HepG2 (cell line): ENCODE measurements around the gene PBX2. TPM values are rescaled to one million over a fixed set of nuclear protein-coding genes. Genes with fewer than 3 reads are reported as not detected.

Experiments
- DMAP1 ChIP-seq: IDR thresholded peaks from 2 replicates; pipeline ENCODE4 v1.6.1; 2016
- HNRNPK ChIP-seq: fragments of 200-400 bp; formaldehyde crosslinking; IDR thresholded peaks from 2 replicates; pipeline ENCODE4 v1.6.1; 2018; ENCODE audit warnings: low read length, low read depth, moderate library complexity, mild to moderate bottlenecking; ENCODE audit not compliant: poor library complexity, severe bottlenecking
- HOXA5 ChIP-seq: sonication (generic); formaldehyde crosslinking; IDR thresholded peaks from 2 replicates; pipeline ENCODE4 v1.4.0; 2020; ENCODE audit warnings: missing genetic modification reagents
- MTF1 ChIP-seq: sonication (generic); formaldehyde crosslinking; IDR thresholded peaks from 2 replicates; pipeline ENCODE4 v1.5.0; 2020; ENCODE audit warnings: missing genetic modification reagents
- RXRA ChIP-seq: sonication (generic); formaldehyde crosslinking; IDR thresholded peaks from 2 replicates; pipeline ENCODE4 v1.5.1; 2020; ENCODE audit warnings: missing genetic modification reagents
- SETDB1 ChIP-seq: sonication (generic); formaldehyde crosslinking; IDR thresholded peaks from 2 replicates; pipeline ENCODE4 v1.5.1; 2020; ENCODE audit warnings: missing genetic modification reagents, mild to moderate bottlenecking, borderline replicate concordance
- TBP ChIP-seq: sonication (generic); formaldehyde crosslinking; IDR thresholded peaks from 2 replicates; pipeline ENCODE4 v1.5.0; 2020; ENCODE audit warnings: missing genetic modification reagents
- WIZ ChIP-seq: sonication (generic); formaldehyde crosslinking; IDR thresholded peaks from 2 replicates; pipeline ENCODE4 v1.5.1; 2020; ENCODE audit warnings: mild to moderate bottlenecking, missing genetic modification reagents
- ZFP1 ChIP-seq: IDR thresholded peaks from 2 replicates; pipeline ENCODE4 v1.6.1; 2016
- ZIK1 ChIP-seq: sonication (generic); formaldehyde crosslinking; IDR thresholded peaks from 2 replicates; pipeline ENCODE4 v1.5.0; 2020; ENCODE audit warnings: mild to moderate bottlenecking, low read depth, missing genetic modification reagents, borderline replicate concordance
- ZNF703 ChIP-seq: sonication (generic); formaldehyde crosslinking; IDR thresholded peaks from 2 replicates; pipeline ENCODE4 v1.5.1; 2020; ENCODE audit warnings: missing genetic modification reagents, mild to moderate bottlenecking, moderate library complexity, borderline replicate concordance
- ZSCAN25 ChIP-seq: sonication (generic); formaldehyde crosslinking; IDR thresholded peaks from 2 replicates; pipeline ENCODE4 v1.8.0; 2022; ENCODE audit warnings: mild to moderate bottlenecking, missing genetic modification reagents
- polyA plus RNA-seq, 8 experiments: library from polyadenylated mRNA; depleted of rRNA in 3 of 8; stranded (reverse) in 7 of 8; unstranded in 1 of 8; fragments of >200 nt; fragmentation: Illumina TruSeq in 4 of 8; extraction: Trizol in 4 of 8; gene quantifications; 2 replicates each; pipeline versions ENCODE4 v1.2.1 to v1.2.3, GENCODE V29; 2011 to 2016; ENCODE audit warnings: low read depth in 4 of 8, missing spikeins in 1 of 8, mixed read lengths in 1 of 8; ENCODE audit not compliant: insufficient read depth in 1 of 8
- total RNA-seq, 5 experiments: library from RNA; depleted of rRNA; stranded (reverse); fragments of >200 nt; fragmentation: Illumina TruSeq; extraction: Trizol; gene quantifications; 2 replicates each; pipeline ENCODE4 v1.2.3, GENCODE V29; 2016; ENCODE audit warnings: low read depth in 1 of 5
- TF ChIP-seq, protein P1 (sequence below): sonication (generic); formaldehyde crosslinking; IDR thresholded peaks from 2 replicates; pipeline ENCODE4 v1.5.1; 2020; ENCODE audit warnings: mild to moderate bottlenecking, moderate library complexity, missing genetic modification reagents
- TF ChIP-seq, protein P2 (sequence below): sonication (generic); formaldehyde crosslinking; IDR thresholded peaks from 2 replicates; pipeline ENCODE4 v1.4.0; 2020; ENCODE audit warnings: missing genetic modification reagents
- TF ChIP-seq, protein P3 (sequence below): sonication (generic); formaldehyde crosslinking; IDR thresholded peaks from 2 replicates; pipeline ENCODE4 v1.8.0; 2022; ENCODE audit warnings: mild to moderate bottlenecking, missing genetic modification reagents; ENCODE audit not compliant: insufficient replicate concordance
- TF ChIP-seq, protein P4 (sequence below): sonication (generic); formaldehyde crosslinking; IDR thresholded peaks from 2 replicates; pipeline ENCODE4 v1.4.0; 2020; ENCODE audit warnings: mild to moderate bottlenecking, missing genetic modification reagents
- TF ChIP-seq, protein P5 (sequence below): sonication (generic); formaldehyde crosslinking; IDR thresholded peaks from 2 replicates; pipeline ENCODE4 v1.8.0; 2022; ENCODE audit warnings: missing genetic modification reagents, mild to moderate bottlenecking, moderate library complexity, borderline replicate concordance

Gene PBX2
- total and polyA plus RNA-seq, 2 of the 13 experiments (the other 11 are each of a cell fraction or from before 2014, with no cell fraction given): 42.3 to 77.8 TPM

DNA sequence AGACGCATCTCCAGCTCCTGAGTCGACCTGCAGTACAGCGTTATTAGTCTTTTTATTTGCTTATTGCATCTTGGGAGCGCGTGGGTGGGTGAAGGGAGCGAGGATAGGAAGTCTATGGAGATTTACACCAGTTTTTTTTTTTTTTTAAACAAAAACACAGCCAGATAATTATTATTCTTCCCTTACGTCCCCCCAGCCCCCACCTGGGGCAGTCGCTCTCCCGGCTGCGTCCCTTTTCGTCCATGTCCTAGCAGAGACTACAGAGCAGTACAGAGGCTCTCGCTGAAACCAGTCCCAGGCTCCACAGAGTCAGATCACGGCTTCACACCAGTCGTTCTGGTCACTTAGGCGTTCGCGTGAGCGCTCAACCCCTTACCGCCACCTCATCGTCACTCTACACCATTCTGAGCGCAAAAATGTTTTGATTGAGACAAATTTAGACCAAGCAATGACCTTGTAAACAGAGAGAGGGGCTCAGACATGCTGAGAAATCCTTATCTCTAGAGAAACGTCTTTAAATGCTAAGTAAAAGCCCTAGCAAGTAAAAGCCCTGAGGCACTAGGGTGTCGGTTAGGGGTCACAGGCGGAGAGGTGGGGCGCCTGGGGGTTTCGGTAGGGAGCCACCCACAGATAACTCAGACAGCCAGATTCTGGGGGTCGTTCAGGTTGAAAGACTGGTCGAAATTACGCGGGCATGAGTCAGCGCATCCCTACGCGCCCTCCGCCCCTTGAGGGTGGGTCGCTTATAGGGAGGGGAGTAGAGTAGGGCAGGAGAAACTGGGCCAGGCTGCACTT is 37.0 kb downstream of the PBX2 start (continued):
- TF ChIP-seq, protein P1, sequence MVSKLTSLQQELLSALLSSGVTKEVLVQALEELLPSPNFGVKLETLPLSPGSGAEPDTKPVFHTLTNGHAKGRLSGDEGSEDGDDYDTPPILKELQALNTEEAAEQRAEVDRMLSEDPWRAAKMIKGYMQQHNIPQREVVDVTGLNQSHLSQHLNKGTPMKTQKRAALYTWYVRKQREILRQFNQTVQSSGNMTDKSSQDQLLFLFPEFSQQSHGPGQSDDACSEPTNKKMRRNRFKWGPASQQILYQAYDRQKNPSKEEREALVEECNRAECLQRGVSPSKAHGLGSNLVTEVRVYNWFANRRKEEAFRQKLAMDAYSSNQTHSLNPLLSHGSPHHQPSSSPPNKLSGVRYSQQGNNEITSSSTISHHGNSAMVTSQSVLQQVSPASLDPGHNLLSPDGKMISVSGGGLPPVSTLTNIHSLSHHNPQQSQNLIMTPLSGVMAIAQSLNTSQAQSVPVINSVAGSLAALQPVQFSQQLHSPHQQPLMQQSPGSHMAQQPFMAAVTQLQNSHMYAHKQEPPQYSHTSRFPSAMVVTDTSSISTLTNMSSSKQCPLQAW: peak; percentile 33
- 0 out of 2 replicates have a peak, but pooled peaks have one; percentile 19 for TF ChIP-seq ZIK1 (CRISPR knock-in tag)
- TF ChIP-seq, protein P2, sequence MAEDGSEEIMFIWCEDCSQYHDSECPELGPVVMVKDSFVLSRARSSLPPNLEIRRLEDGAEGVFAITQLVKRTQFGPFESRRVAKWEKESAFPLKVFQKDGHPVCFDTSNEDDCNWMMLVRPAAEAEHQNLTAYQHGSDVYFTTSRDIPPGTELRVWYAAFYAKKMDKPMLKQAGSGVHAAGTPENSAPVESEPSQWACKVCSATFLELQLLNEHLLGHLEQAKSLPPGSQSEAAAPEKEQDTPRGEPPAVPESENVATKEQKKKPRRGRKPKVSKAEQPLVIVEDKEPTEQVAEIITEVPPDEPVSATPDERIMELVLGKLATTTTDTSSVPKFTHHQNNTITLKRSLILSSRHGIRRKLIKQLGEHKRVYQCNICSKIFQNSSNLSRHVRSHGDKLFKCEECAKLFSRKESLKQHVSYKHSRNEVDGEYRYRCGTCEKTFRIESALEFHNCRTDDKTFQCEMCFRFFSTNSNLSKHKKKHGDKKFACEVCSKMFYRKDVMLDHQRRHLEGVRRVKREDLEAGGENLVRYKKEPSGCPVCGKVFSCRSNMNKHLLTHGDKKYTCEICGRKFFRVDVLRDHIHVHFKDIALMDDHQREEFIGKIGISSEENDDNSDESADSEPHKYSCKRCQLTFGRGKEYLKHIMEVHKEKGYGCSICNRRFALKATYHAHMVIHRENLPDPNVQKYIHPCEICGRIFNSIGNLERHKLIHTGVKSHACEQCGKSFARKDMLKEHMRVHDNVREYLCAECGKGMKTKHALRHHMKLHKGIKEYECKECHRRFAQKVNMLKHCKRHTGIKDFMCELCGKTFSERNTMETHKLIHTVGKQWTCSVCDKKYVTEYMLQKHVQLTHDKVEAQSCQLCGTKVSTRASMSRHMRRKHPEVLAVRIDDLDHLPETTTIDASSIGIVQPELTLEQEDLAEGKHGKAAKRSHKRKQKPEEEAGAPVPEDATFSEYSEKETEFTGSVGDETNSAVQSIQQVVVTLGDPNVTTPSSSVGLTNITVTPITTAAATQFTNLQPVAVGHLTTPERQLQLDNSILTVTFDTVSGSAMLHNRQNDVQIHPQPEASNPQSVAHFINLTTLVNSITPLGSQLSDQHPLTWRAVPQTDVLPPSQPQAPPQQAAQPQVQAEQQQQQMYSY: no peak
- TF ChIP-seq, protein P3, sequence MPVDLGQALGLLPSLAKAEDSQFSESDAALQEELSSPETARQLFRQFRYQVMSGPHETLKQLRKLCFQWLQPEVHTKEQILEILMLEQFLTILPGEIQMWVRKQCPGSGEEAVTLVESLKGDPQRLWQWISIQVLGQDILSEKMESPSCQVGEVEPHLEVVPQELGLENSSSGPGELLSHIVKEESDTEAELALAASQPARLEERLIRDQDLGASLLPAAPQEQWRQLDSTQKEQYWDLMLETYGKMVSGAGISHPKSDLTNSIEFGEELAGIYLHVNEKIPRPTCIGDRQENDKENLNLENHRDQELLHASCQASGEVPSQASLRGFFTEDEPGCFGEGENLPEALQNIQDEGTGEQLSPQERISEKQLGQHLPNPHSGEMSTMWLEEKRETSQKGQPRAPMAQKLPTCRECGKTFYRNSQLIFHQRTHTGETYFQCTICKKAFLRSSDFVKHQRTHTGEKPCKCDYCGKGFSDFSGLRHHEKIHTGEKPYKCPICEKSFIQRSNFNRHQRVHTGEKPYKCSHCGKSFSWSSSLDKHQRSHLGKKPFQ: no peak
- no peak for TF ChIP-seq ZSCAN25 (CRISPR knock-in tag)
- TF ChIP-seq RXRA (CRISPR knock-in tag): no peak
- no peak for TF ChIP-seq DMAP1 (CRISPR knock-in tag)
- TF ChIP-seq ZFP1 (CRISPR knock-in tag): no peak
- TF ChIP-seq, protein P4, sequence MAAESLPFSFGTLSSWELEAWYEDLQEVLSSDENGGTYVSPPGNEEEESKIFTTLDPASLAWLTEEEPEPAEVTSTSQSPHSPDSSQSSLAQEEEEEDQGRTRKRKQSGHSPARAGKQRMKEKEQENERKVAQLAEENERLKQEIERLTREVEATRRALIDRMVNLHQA: no peak
- TF ChIP-seq HOXA5: no peak
- no peak for TF ChIP-seq SETDB1 (CRISPR knock-in tag)
- TF ChIP-seq MTF1: no peak
- TF ChIP-seq WIZ (CRISPR knock-in tag): 0 out of 2 replicates have a peak, but pooled peaks have one; percentile 2
- no peak for TF ChIP-seq HNRNPK
- TF ChIP-seq, protein P5, sequence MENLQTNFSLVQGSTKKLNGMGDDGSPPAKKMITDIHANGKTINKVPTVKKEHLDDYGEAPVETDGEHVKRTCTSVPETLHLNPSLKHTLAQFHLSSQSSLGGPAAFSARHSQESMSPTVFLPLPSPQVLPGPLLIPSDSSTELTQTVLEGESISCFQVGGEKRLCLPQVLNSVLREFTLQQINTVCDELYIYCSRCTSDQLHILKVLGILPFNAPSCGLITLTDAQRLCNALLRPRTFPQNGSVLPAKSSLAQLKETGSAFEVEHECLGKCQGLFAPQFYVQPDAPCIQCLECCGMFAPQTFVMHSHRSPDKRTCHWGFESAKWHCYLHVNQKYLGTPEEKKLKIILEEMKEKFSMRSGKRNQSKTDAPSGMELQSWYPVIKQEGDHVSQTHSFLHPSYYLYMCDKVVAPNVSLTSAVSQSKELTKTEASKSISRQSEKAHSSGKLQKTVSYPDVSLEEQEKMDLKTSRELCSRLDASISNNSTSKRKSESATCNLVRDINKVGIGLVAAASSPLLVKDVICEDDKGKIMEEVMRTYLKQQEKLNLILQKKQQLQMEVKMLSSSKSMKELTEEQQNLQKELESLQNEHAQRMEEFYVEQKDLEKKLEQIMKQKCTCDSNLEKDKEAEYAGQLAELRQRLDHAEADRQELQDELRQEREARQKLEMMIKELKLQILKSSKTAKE (CRISPR knock-in tag): 0 out of 2 replicates have a peak, but pooled peaks have one; percentile 35
- TF ChIP-seq TBP (CRISPR knock-in tag): no peak
- TF ChIP-seq ZNF703: no peak
